ENCODE results near the gene VPS13D.

GRCh38 chr1:12343823-12344487 lies 114.1 kb downstream of the VPS13D start:
- TF ChIP-seq CTCF (IDR thresholded peaks at IDR 0.05) = no peak
- TF ChIP-seq POLR2A (IDR thresholded peaks at IDR 0.05) = no peak

All from thyroid gland (tissue), 4 donors.